Gastroesophageal sphincter (tissue), 4 donors: ENCODE measurements around the gene RFX2. TPM values are rescaled to one million over a fixed set of nuclear protein-coding genes. Genes with fewer than 3 reads are reported as not detected.

Experiments
- ATAC-seq: fragments of 150-250 bp; one replicate; pipeline ENCODE4 v1.9.1; 2016; ENCODE audit warnings: mild to moderate bottlenecking, moderate library complexity
- H3K27ac ChIP-seq, 4 donors: fragments of 200-600 bp; sonication (generic) in 3 of 4; 1 replicate in 3 of 4; 2 replicates in 1 of 4; pipeline ENCODE4 v1.5.1; 2016 to 2019
- H3K27me3 ChIP-seq: fragments of 200-600 bp; sonication (generic); one replicate; pipeline ENCODE4 v1.5.1; 2019
- H3K36me3 ChIP-seq, 2 donors: fragments of 200-600 bp; sonication (generic); one replicate each; pipeline ENCODE4 v1.5.1; 2019; ENCODE audit warnings: control low read depth in 1 of 2
- H3K4me1 ChIP-seq, 3 donors: fragments of 200-600 bp; sonication (generic); 1 replicate in 2 of 3; 2 replicates in 1 of 3; pipeline ENCODE4 v1.5.1; 2016 to 2019; ENCODE audit warnings: control low read depth in 2 of 3
- H3K4me3 ChIP-seq, 2 donors: fragments of 200-600 bp; sonication (generic); one replicate each; pipeline ENCODE4 v1.5.1; 2019; ENCODE audit warnings: mild to moderate bottlenecking in 1 of 2, moderate library complexity in 1 of 2
- H3K9me3 ChIP-seq, 3 donors: fragments of 200-600 bp; sonication (generic); one replicate each; pipeline ENCODE4 v1.5.1; 2017 to 2019; ENCODE audit warnings: control low read depth in 2 of 3
- CTCF ChIP-seq, 4 experiments: fragments of 200-600 bp in 2 of 4; fragments of 450-650 bp in 2 of 4; sonication (generic) in 1 of 4; IDR thresholded peaks; one replicate each; pipeline ENCODE4 v1.5.1; 2017 to 2019; ENCODE audit warnings: antibody characterized with exemption in 4 of 4, mild to moderate bottlenecking in 2 of 4, moderate library complexity in 2 of 4
- EP300 ChIP-seq: sonication (generic); formaldehyde crosslinking; IDR thresholded peaks from one replicate; pipeline ENCODE4 v1.6.1; 2017; ENCODE audit warnings: antibody characterized with exemption, mild to moderate bottlenecking
- POLR2A ChIP-seq, 2 donors: fragments of 450-650 bp; IDR thresholded peaks; one replicate each; pipeline ENCODE4 v1.6.1; 2017; ENCODE audit warnings: antibody characterized with exemption in 2 of 2, mild to moderate bottlenecking in 2 of 2, moderate library complexity in 1 of 2
- POLR2AphosphoS5 ChIP-seq: sonication (generic); formaldehyde crosslinking; IDR thresholded peaks from one replicate; pipeline ENCODE4 v1.6.1; 2017; ENCODE audit warnings: antibody characterized with exemption
- WGBS, 2 donors: methylation state at CpG; one replicate each; pipeline ENCODE4 v1.1.5; 2018; ENCODE audit warnings: low coverage in 1 of 2; 5-methylcytosine and 5-hydroxymethylcytosine counted together
- total RNA-seq, 4 donors: library from RNA; depleted of rRNA; stranded (reverse); fragments of >200 nt; gene quantifications; one replicate each; pipeline ENCODE4 v1.1.0, GENCODE V29; 2016

RFX2 gene
- total RNA-seq, 4 donors from 2014 or later: 18.7 to 49.1 (median 37.6) TPM

GRCh38 chr19:6125571-6125989, 15.3 kb upstream of the RFX2 start:
- Histone ChIP-seq H3K27me3 (no peaks in the 10 kb centered on the region), H3K4me1 (no peaks in the 10 kb centered on the region), H3K9me3 (no peaks in the 10 kb centered on the region), H3K27ac (no peak overlapping the region), H3K4me3 (no peak overlapping the region), H3K36me3 (no peaks in the 10 kb centered on the region)
- 0 to 27% methylated on average over 1 to 5 of the region's 6 CpGs for whole genome bisulfite sequencing, 2 donors
- peak; percentile 69 for ATAC-seq
- TF ChIP-seq CTCF (IDR thresholded peaks at IDR 0.05) (peak; percentile 95 to 97 (median 96)), POLR2A (IDR thresholded peaks at IDR 0.05) (no peak), POLR2AphosphoS5 (no peak), EP300 (no peak)

- no peak overlapping the region for H3K27ac ChIP-seq
- H3K9me3 ChIP-seq: no peaks in the 10 kb centered on the region
- no peaks in the 10 kb centered on the region for H3K36me3 ChIP-seq
- no peak for ATAC-seq
- no peaks in the 10 kb centered on the region for H3K4me1 ChIP-seq
- H3K4me3 ChIP-seq: no peak overlapping the region
- no peak for TF ChIP-seq POLR2AphosphoS5
- TF ChIP-seq CTCF (IDR thresholded peaks at IDR 0.05): no peak
- no peak for TF ChIP-seq EP300
- no peak for TF ChIP-seq POLR2A (IDR thresholded peaks at IDR 0.05)
- H3K27me3 ChIP-seq: no peaks in the 10 kb centered on the region
Observed at GRCh38 chr19:6119031-6119430, 8.7 kb upstream of the RFX2 start.

- Histone ChIP-seq H3K36me3 (no peaks in the 10 kb centered on the region), H3K27ac (no peak overlapping the region), H3K27me3 (no peaks in the 10 kb centered on the region), H3K4me1 (no peaks in the 10 kb centered on the region), H3K9me3 (no peaks in the 10 kb centered on the region), H3K4me3 (no peak overlapping the region)
- TF ChIP-seq CTCF (IDR thresholded peaks at IDR 0.05) (no peak), EP300 (no peak), POLR2A (IDR thresholded peaks at IDR 0.05) (no peak), POLR2AphosphoS5 (no peak)
- WGBS, 2 donors: 57 to 71% methylated on average over 2 of the region's 2 CpGs
- ATAC-seq: no peak
Observed at GRCh38 chr19:6118043-6118442, 7.7 kb upstream of the RFX2 start.

- H3K9me3 ChIP-seq: no peaks in the 10 kb centered on the region
- ATAC-seq: no peak
- H3K27ac ChIP-seq: no peak overlapping the region
- no peaks in the 10 kb centered on the region for H3K4me1 ChIP-seq
- no peak overlapping the region for H3K4me3 ChIP-seq
- no peak for TF ChIP-seq CTCF (IDR thresholded peaks at IDR 0.05)
- no peak for TF ChIP-seq POLR2A (IDR thresholded peaks at IDR 0.05)
- TF ChIP-seq EP300: no peak
- TF ChIP-seq POLR2AphosphoS5: no peak
- H3K27me3 ChIP-seq: no peaks in the 10 kb centered on the region
- no peaks in the 10 kb centered on the region for H3K36me3 ChIP-seq
Observed at GRCh38 chr19:6117534-6117933, 7.2 kb upstream of the RFX2 start.

- no peak for ATAC-seq
- Histone ChIP-seq H3K27ac (no peak overlapping the region), H3K9me3 (no peaks in the 10 kb centered on the region), H3K4me1 (no peaks in the 10 kb centered on the region), H3K4me3 (no peak overlapping the region), H3K27me3 (no peaks in the 10 kb centered on the region), H3K36me3 (no peaks in the 10 kb centered on the region)
- WGBS, 2 donors: 91 to 97% methylated on average over 4 of the region's 4 CpGs
- no peak for TF ChIP-seq CTCF (IDR thresholded peaks at IDR 0.05)
- no peak for TF ChIP-seq POLR2A (IDR thresholded peaks at IDR 0.05)
- no peak for TF ChIP-seq EP300
- TF ChIP-seq POLR2AphosphoS5: no peak
Observed at GRCh38 chr19:6116749-6117430, 6.6 kb upstream of the RFX2 start.
